Fibroblast of skin of back (primary cell): Measurements from ENCODE around the gene C9orf50.
A peak's percentile ranks its signal among the peaks of the same experiment; 100 is the strongest.

Source experiments
- DNase-seq: peaks from one replicate; pipeline ENCODE4 v3.0.0-alpha.2; 2013

C9orf50 gene

DNA sequence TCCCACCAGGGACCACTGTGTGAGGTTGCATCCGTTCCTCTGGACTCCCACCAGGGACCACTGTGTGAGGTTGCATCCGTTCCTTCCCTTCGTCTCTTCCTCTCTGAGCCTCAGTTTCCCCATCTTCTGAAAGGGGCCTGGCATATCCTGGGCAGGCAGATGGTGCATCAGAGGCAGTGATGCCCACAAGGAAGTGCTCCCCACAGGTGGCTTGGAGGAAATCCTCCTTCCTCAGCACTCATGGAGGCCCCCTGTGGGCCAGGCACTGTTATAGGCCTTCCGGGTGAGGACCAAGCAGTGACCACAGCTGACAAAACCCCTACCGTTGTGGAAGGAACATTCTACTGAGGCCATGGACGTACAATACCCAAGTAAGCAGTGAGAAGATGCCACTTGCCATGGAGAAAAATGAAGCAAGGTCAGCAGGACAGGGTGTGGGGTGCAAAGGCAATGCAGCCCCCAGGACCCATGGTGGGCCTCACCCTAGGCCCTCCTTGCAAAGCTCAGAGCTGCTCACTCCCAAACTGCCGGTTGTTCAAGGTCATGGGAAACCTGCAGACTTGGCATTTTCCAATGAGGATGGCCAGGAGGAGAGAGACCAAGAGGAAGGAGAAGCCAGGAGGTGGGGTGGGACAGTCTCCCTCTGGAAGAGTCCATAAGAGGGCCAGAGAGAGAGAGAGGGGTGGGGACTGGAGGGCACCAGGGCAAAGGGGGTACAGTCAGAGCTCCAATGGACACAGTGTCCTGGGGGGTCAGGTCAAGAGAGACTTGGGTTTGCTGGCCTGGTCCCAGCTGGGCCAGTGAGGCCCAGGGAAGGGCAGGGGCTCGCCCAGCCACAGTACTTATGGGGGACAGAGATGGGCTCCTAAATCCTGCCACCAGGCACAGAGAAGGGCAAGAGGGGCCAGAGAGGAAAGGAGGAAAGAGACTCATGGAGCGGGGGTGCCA is 51.1 kb downstream of the C9orf50 start:
- no peak for DNase-seq

DNA sequence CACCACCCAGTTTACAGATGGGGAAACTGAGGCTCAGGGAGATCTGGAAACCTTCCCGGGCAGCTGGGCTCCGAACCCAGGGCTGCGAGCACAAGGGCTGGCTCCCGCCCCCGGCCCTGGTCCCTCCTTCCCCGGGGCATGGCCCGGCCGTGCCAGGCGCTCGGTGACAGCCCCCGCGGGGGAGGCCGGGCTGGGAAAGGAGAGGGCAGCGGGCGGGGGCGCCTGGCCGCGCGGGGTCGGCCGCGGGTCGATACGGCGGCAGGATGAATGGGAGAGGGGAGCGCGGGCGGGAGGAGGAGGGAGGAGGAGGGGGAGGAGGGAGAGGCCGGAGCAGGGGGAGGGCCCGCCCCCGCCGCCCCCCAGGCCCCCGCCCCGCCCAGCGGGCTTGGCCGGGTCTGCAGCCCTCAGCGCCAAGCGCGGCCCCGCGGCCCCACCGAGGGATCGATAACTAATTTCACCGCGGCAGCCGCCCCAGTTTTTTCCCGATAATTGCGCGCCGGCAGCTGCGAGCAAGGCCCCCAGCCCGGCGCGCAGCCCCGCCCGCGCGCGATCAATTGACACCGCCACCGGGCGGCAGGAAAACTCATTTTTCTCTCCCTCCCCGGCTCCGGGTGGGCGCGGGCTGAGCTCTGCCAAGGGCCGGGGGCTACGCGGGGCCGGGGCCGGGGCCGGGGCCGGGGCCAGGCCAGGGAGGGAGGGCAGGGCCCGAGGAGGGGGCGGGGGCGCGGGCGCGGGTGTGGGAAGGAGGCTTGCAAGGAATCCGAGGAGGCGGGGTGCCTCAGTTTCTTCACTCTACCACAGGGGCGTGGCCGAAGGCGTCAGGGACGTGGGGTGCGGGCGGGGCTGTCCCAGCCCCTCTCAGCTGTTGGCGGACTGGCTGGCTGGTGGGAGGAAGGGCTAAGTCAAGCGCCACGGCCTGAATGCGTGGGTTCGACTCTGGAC is 52.1 kb downstream of the C9orf50 start:
- DNase-seq = no peak

DNA sequence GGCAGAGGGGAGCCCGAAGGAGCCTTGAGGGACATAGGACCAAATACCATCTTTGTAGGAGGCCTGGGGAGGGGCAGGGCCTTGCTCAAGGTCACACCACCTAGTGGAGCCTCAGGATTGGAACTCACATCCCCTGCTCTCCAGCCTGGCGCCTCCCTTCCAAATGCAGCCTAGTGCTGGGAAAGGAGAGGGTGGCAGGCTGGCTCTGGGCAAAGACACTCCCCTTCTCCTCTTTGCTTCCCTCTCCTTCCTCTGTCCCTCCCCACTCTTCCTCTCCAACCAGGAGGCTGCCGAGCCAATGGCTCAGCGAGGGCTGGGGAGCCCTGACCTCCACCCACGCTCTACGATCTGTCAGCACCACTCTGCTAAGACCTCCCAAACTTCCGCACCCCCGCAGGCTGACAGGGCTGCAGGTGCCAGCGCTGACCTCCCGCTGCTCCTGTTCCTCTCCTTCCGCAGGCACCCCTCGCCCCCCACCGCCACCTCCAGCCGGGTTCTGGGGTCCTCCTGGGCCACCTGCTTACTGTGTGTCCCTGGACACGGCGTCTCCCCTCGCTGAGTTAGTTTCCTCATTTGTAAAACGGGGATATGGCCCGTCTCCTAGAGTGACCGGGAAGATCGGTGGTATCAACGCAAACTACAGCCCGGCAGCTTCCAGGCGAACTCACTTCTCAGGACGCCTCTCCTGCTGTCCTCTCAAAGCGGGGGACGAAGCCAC is 52.9 kb downstream of the C9orf50 start:
- DNase-seq = peak; percentile 85

DNA sequence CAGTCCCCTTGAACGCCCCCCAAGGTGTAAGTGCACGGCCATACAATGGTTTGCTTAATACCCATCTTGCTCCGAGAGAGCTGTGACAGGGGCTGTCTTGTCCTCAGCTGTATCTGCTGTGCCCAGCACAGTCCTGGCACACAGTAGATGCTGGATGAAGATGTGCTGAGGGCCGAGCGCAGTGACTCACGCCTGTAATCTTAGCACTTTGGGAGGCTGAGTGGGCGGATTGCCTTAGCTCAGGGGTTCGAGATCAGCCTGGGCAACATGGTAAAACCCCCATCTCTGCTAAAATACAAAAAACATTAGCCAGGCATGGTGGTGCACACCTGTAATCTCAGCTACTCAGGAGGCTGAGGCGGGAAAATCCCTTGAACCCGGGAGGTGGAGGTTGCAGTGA is 53.6 kb downstream of the C9orf50 start:
- DNase-seq = no peak

DNA sequence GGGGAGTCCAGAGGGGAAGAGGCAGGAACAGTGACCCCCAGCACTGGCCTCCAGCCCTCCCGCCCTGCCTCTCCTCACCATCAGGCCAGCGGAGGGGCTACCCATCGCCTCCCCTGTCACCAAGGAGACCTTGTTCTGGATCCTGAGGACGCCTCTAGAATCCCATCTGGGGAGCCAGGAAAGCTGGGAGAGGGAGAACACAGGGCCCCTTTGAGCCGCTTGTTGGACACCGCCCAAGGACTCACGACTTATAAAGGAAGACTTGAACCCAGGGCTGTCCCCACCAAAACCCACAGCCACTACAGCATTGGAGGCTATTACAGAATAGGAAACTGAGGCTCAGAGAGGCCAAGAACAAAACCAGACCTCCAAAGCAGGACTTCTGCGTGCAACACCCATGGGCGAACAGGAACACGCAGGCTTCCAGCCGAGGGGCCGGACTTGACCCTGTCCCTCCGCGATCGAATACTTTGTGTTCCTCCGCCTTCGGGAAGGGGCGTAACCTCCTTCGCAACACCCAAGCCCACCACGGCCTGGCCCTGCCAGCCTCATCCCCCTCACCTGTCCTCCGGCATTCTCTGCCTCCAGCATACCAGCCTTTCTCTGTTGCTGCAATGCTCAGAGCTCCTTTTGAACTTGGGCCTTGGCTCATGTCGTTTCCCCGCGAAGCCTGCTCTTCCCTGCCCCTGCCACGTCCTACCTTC is 54.2 kb downstream of the C9orf50 start:
- no peak for DNase-seq

DNA sequence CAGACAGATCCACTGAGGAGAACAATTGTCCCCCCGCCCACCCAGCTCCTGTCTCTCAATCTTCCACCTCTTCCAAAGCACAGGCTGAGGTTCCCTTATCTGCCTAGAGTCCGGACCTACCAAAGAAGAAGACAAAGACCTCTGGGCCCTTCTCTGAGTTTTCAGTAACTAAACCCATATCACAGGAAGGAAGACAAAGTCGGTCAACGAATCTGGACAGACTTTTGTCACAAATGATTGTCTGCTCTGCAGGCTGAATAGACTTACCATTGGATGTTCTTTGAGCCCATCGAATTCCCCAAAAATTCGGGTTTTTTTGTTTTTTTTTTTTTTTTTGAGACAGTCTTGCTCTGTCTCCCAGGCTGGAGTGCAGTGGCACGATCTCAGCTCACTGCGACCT is 58.0 kb downstream of the C9orf50 start:
- no peak for DNase-seq

DNA sequence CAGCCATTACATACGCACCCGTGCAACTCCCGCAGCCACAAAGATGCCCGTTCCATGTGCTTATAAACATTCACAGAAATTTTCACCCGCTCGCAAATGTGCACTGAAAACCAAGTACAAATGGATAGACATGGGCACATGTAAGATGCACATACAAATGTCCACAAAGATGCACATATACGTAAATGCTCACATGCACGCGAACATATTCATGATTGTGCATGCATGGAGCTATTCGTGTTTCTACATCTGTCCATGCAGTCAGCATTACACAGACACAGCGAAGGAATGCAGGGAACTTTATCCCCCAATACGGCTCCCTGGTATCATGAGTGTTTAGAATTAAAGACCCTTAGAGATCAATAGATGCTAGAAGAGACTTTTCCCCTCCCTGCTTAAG is 58.4 kb downstream of the C9orf50 start:
- no peak for DNase-seq
